Testis (tissue), 2 donors: Measurements from ENCODE around the gene AQP9.

ENCODE experiments used
- CTCF ChIP-seq, 3 experiments: fragments of 450-650 bp in 2 of 3; fragments of 200-600 bp in 1 of 3; sonication (generic) in 1 of 3; IDR thresholded peaks; one replicate each; pipeline ENCODE4 v1.5.1; 2016 to 2019; ENCODE audit warnings: antibody characterized with exemption in 3 of 3, mild to moderate bottlenecking in 2 of 3, moderate library complexity in 1 of 3
- POLR2A ChIP-seq: fragments of 450-650 bp; IDR thresholded peaks from one replicate; pipeline ENCODE4 v1.6.1; 2017; ENCODE audit warnings: antibody characterized with exemption, mild to moderate bottlenecking, moderate library complexity

- TF ChIP-seq POLR2A (no peak), CTCF (IDR thresholded peaks at IDR 0.05) (no peak)
Measured at GRCh38 chr15:58124585-58124984, 13.6 kb upstream of the AQP9 start.
